ENCODE results near the gene KITLG.

DNA sequence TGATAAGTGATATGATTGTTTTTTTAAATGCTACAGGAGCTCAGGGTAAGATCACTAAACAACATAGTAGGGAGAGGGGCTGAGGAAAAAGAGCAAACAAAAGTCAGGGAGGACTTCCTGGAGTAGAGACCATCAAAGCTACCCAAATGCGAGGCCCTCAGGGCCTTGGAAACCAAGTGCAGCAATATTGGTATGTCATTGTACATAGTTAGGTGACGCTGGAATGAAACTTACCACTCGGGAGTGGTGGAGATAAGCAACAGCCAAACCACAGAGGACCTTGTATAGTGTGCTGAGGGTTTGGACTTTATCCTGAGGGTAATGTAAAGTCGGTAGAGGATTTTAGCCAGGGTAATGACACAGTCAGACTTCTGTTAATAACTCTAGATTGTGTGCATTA is 13.8 kb downstream of the KITLG start:
- TF ChIP-seq, protein P1, sequence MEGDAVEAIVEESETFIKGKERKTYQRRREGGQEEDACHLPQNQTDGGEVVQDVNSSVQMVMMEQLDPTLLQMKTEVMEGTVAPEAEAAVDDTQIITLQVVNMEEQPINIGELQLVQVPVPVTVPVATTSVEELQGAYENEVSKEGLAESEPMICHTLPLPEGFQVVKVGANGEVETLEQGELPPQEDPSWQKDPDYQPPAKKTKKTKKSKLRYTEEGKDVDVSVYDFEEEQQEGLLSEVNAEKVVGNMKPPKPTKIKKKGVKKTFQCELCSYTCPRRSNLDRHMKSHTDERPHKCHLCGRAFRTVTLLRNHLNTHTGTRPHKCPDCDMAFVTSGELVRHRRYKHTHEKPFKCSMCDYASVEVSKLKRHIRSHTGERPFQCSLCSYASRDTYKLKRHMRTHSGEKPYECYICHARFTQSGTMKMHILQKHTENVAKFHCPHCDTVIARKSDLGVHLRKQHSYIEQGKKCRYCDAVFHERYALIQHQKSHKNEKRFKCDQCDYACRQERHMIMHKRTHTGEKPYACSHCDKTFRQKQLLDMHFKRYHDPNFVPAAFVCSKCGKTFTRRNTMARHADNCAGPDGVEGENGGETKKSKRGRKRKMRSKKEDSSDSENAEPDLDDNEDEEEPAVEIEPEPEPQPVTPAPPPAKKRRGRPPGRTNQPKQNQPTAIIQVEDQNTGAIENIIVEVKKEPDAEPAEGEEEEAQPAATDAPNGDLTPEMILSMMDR (conservative IDR thresholded peaks at IDR 0.05; ENCODE audit: low read length) = no peak
- TF ChIP-seq EZH2phosphoT487 (IDR thresholded peaks at IDR 0.05; ENCODE audit: borderline replicate concordance, low read depth, low read length) = no peak

Data from OCI-LY7 (cell line).